NAMALWA (cell line): Measurements from ENCODE around the gene TYMS.
A peak's percentile ranks its signal among the peaks of the same experiment; 100 is the strongest.

Source experiments
- DNase-seq: peaks from one replicate; pipeline ENCODE4 v3.0.0-alpha.2; 2015; ENCODE audit warnings: low spot score

Gene TYMS

GRCh38 chr18:657311-658000 is at the start of gene TYMS:
Gene TYMS, plus strand, starts transcription at chr18:657653. Its CDS starts 90 bp downstream, at chr18:657743.
- DNase-seq: peak; percentile 74

DNA sequence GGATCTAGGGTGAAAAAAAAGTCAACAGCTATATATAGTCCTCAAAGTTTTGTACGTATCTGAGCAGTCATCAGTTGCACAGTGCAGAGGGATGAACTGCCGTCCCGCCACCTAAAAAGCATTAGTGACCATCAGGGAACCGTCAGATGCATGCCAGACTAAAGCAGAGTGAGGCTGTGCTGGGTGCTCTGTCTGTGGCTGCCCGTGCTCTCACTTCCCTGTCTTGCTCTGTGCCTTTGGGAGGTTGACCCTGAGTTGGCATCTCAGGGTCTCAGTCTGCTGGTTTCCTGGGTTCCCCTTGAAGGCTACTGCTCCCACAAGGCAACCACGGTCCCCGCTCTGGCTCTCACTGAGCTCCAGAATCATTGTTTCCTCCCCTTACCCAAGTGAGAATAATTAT is 49.5 kb upstream of the TYMS start:
- DNase-seq: no peak

GRCh38 chr18:610214-610928 is 47.1 kb upstream of the TYMS start:
- no peak for DNase-seq

DNA sequence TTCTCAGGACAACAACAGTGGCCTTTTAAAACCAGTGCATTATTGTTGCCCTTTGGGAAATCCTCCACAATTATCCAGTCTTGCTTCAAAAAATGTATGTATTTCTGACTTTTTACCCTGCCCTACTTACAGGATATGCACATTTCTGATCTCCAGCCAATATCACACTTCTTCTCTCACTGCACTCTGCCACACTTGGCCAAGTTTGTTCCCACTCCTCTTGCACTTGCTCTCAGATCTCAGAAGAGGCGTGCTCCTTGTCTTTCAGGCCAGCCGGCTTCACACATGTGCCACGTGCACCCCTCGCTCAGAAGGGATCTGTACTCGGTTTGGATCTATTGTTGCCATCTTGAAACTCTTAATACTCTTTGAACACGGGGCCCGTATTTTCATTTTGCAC is 45.3 kb upstream of the TYMS start:
- DNase-seq: no peak

DNA sequence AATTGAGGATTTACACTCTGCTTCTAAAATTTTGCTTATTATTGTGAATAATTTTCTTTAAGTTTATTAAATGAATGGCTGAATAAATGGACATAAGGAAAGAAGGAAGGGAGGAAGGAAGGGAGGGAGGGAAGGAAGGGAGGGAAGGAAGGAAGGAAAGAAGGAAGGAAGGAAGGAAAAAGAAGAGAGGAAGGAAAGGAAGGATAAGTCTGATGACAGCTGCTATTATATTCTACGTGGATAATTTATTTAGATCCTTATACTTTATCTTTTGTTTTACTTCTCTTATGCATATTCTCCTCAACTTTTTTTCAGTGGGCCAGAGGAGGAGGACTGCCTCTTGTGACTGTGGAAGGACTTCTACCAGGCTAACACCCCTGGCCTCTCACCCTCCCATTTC is 43.3 kb upstream of the TYMS start:
- DNase-seq: no peak

DNA sequence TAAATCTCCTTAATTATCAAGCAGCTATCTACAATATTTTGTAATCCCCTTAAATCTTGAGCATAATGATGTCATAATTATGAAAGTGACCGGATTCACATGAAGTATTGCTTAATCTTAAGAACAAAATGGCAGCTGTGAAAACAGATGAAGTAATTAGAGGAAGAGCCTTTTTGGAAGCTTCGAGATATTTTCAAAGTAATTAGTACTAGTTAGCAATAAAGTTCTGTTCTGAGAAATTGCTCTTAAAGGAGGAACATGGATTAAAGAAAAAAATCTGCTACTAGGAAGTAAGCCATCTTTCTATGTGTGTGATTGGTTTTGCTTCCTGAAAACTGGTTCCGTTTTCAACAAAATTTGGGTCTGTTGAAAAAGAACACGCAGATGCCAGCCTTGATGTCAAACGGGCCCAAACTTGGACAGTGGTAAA is 42.3 kb upstream of the TYMS start:
- DNase-seq: no peak

DNA sequence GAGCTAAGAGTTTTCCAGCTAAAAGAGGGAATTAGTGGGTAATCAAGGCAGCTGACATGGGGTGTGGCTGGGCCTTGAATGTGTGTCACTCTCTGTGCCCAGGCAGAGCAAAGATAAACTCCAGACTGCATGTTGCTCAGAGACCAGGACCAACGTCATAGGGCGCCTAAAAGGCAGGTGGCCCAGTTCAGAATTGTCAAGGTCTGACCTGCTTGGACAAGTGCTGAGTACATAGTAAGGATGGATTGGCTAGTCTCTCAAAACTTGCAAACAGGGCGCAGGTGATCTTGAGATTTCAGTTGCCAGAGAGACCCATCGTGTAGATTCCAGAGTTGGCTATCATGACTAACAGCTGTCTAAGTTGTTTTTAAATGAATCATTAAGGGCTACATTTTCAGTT is 41.7 kb upstream of the TYMS start:
- DNase-seq: no peak

DNA sequence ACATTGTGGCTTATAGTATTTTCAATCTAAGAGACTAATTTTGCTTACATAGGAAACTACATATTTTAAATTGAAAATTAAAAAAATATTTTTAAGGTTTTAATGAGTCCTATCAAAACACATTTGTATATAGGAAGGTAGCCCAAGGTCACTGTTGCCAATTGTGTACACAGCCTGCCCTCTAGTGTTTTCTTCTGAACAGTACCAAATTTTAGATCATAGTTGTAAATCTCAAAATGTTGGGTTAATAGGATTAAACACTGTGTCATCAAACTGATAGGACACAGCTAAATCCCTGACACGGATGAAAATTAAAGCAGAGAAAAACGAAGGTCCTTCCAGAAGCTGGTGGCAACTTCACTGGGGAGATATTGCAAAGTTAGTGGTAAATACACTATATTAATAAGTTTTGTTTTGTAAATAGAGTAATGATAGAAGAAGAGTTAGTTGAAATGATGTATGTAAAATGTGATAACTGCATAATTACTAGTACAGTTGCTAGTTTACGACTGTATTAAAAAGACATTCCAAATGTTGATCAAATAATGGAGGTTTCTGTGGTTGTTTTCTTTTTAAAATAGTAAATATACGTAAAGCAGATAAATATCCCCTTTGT is 41.0 kb upstream of the TYMS start:
- DNase-seq: peak; percentile 66

- DNase-seq: no peak
Observed at GRCh38 chr18:617970-618504, 39.4 kb upstream of the TYMS start.

DNA sequence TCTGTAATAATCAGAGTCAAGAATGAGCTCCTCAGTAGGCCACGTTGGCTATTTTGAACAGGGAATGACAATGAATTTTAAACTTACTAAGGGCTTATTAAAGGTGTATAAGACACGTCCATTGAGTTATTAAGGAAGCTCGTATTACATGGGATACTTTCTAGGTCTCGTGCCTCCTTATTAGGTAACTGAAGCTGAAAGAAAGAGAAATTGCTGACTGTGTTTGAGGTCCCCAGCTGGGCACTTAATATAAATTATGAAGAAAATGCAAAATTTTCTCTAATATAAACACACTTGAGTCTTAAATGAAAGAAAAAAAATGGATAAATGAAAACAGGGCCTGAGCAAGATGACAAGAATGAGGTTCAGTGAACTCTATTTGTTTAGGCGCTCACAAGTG is 38.8 kb upstream of the TYMS start:
- no peak for DNase-seq

- no peak for DNase-seq
Observed at GRCh38 chr18:621291-622043, 36.0 kb upstream of the TYMS start.

GRCh38 chr18:622289-622688 is 35.2 kb upstream of the TYMS start:
- no peak for DNase-seq

DNA sequence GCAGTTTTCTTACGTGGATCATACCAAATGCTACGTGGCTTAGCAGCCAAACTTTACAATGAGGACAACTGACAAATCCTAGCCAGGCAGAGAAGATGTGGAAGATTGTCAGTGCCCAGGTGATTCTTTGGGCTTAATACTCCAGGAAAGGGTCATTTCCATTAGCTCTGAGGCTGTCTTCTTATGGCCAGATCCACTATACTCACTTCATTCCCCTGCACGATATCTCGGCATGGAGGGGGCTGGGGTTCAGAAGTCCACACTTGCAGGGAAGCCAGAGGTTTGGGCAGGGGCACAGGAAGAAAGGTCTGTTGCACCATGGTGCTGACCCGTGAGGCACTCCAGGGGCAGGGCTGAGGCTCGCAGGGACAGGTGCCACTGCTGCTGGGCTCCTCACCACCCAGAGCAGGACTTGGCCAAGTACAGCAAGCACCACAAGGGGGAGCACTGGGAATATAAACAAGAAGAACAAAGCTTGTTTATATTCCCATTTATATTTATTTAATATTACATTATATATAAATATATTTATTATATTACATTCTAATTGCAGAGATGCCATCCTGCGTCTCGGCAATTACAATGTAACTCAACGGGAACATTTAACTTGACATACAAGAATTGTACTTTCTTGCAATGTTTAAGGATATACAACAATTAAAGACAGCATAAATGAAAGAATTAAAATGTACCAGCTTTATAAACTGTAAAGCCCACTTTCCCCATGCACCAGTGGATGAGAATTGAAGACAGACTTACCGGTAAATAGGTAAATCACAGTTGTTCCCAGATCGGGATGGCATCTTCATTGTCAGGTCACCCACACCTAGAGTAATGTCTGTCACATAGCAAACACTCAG is 33.5 kb upstream of the TYMS start:
- DNase-seq: peak; percentile 72

GRCh38 chr18:627231-627630 is 30.2 kb upstream of the TYMS start:
- no peak for DNase-seq

DNA sequence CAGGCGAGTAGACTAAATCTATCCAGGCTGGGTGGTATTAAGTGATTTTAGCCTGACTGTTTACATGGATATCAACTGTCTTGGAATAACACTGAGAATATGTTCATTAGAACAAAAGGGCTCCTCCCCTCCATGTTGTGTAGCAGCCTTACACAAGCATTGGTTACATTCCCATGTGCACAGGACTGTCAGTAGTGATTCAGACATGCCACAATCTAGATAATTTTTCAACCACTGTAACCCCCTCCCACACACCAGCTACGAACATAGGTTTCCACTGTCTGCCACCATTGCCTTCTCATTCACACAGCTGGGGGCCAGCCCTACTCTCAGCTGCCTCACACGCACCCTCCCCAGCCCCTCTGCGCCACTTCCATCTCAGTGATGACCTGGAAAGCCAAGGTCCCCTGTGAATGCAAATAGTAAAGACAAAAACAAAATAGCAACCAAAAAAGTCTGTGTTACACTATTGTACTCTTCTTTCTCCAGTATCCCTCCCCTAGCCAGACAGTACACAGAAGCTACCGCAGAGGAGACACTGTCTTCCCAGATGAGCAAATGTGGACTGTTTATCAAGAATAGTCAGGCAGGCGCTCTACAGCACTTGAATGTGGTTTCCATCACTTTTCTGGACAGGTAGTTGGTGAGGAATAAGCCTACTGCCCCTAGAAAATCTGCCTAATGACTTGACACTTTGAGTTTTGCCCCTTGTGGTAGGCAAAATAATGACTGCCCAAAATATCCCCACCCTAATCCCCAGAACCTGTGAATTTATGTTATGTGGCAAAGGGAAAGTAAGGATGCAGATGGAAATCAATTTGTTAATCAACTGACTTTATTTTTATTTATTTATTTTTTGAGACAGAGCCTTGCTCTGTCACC is 27.9 kb upstream of the TYMS start:
- peak; percentile 21 for DNase-seq

DNA sequence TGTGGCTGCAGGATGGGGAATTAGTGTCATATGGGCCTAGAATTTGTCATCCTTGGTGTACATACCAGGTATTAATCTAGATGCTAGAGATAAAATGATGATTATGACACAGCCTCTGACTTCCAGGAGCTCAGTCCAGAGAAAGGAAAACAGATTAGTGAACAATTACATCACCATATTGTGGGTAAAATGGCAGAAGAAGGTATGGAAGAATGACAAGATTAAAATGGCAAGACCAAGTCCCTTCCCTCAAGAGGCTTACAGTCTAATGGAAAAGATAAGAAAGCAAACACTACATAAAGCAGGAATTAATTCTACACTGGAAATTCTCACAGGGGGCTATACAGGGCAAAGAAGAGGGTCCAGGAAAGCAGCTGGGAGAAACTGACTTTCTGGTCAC is 25.9 kb upstream of the TYMS start:
- no peak for DNase-seq

DNA sequence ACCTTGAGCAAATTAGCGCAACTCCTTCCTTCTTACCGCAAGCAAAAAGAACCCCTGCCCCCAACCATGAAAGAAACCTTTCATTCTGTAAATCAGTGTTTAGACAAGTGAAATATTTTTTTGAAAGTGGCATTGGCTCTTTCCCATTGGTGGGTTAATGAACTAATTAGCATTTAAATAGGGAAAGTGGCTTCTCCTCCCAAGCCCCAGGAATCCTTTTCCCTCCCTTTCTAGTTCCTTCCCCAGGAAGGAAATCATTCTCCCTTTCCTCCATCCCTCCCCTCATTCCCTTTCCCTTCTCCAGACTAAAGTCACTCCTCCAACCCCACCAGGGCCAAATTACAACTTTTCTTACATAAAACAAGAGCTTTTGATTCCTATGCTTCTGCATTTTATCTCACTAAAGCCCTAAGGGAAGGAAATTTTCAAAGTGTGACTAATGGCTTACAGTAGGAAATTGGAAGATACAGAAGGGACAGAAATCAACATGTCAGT is 22.9 kb upstream of the TYMS start:
- DNase-seq: no peak

GRCh38 chr18:635171-635570 is 22.3 kb upstream of the TYMS start:
- no peak for DNase-seq

- DNase-seq: no peak
Observed at GRCh38 chr18:641224-641623, 16.2 kb upstream of the TYMS start.

DNA sequence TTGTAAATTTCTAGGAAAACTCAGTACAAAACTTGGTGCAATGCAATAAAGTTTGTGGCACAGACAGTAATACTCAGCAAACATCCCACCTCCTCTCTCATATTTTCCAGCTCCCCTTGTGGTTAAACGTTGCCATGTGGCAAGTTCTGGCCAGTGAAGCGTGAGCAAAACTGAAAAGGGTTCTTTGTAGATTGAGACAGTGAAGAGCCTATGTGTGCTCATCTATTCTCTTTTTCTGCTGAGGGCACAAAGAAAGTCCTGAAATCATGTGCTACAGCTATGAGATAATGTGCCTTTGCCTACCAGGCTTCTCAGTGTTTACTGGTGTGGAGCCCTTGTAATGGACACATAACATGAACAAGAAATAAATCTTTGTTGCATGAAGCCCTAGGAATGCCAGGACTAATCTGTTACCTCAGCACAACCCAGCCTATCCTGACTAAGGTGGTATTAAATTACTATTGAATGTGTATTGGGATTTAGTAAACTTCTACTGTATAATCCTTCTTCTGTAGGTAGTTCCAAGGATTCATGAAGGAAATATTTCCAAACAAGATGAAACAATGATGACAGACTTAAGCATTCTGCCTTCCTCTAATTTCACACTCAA is 13.0 kb upstream of the TYMS start:
- peak; percentile 63 for DNase-seq
